Panc1 (cell line): ENCODE measurements around the gene ARHGAP8. TPM values are rescaled to one million over a fixed set of nuclear protein-coding genes. Genes with fewer than 3 reads are reported as not detected.

Source experiments
- ATAC-seq: fragments of 200-7000 bp; cut with Tn5 transposase; 2 replicates; pipeline ENCODE4 v1.9.1; 2020; ENCODE audit warnings: mild to moderate bottlenecking, moderate library complexity
- BruUV-seq: library from RNA; stranded (reverse); fragments of 400-500 nt; replicated peaks from 2 replicates; lab custom pipeline; 2021; lab: Mats Ljungman, UMichigan
- CTCF ChIA-PET: fragments of 300-600 bp; sonication (Branson Sonifier 250); formaldehyde crosslinking; loops from one replicate; lab custom pipeline; 2022; ENCODE audit warnings: antibody characterized with exemption; lab: Charles Lee
- POLR2A ChIA-PET: fragments of 300-600 bp; sonication (Branson Sonifier 250); formaldehyde crosslinking; loops from one replicate; lab custom pipeline; 2022; ENCODE audit warnings: antibody characterized with exemption; lab: Charles Lee
- DNase-seq: peaks from one replicate; pipeline ENCODE4 v3.0.0-alpha.2; 2010; ENCODE audit warnings: low read depth, low spot score
- H3K27ac ChIP-seq: 2 replicates; pipeline ENCODE4 v1.5.1; 2011; ENCODE audit warnings: mild to moderate bottlenecking, low read length, inconsistent platforms
- H3K27me3 ChIP-seq: fragments of 200-500 bp; sonication (Bioruptor generic); 2 replicates; pipeline ENCODE4 v1.6.0; 2014; ENCODE audit warnings: low read length, inconsistent platforms; ENCODE audit not compliant: control insufficient read depth, insufficient read depth
- H3K36me3 ChIP-seq: fragments of 200-500 bp; sonication (Bioruptor generic); 2 replicates; pipeline ENCODE4 v1.5.1; 2014; ENCODE audit warnings: inconsistent platforms, mild to moderate bottlenecking, low read length, moderate library complexity; ENCODE audit not compliant: control insufficient read depth, insufficient read depth
- H3K4me1 ChIP-seq: 2 replicates; pipeline ENCODE4 v1.5.1; 2011; ENCODE audit warnings: inconsistent platforms, mild to moderate bottlenecking, low read length, moderate library complexity; ENCODE audit not compliant: control insufficient read depth, insufficient read depth
- H3K4me3 ChIP-seq, 2 experiments: 2 replicates each; pipeline ENCODE4 v1.5.1; 2011 to 2012; ENCODE audit warnings: low read depth in 2 of 2, low read length in 2 of 2, mild to moderate bottlenecking in 2 of 2, inconsistent platforms in 1 of 2, moderate library complexity in 1 of 2
- H3K9me3 ChIP-seq: fragments of 200-500 bp; sonication (Bioruptor generic); 2 replicates; pipeline ENCODE4 v1.5.1; 2014; ENCODE audit warnings: low read depth, mild to moderate bottlenecking, inconsistent platforms, low read length, moderate library complexity; ENCODE audit not compliant: control insufficient read depth, insufficient read depth
- CTCF ChIP-seq: fragments of 450-650 bp; IDR thresholded peaks from 2 replicates; pipeline ENCODE4 v1.5.1; 2017; ENCODE audit warnings: mild to moderate bottlenecking
- POLR2AphosphoS5 ChIP-seq: IDR thresholded peaks from 2 replicates; pipeline ENCODE4 v1.6.1; 2012; ENCODE audit warnings: mild to moderate bottlenecking, low read depth, low read length, moderate library complexity
- REST ChIP-seq, 2 experiments: IDR thresholded peaks; 2 replicates each; pipeline ENCODE4 v1.6.1; 2011 to 2012; ENCODE audit warnings: low read depth in 2 of 2, control low read depth in 1 of 2, low read length in 1 of 2, mild to moderate bottlenecking in 1 of 2, moderate library complexity in 1 of 2; ENCODE audit not compliant: insufficient read depth in 1 of 2
- SIN3A ChIP-seq: IDR thresholded peaks from 2 replicates; pipeline ENCODE4 v1.6.1; 2012; ENCODE audit warnings: low read depth, mild to moderate bottlenecking, low read length, moderate library complexity, borderline replicate concordance; ENCODE audit not compliant: insufficient read depth
- TCF7L2 ChIP-seq: IDR thresholded peaks from 2 replicates; pipeline ENCODE4 v1.6.1; 2011; ENCODE audit warnings: mild to moderate bottlenecking, low read depth, low read length, inconsistent platforms
- in situ Hi-C: cut with HindIII; loops from 2 replicates; pipeline ENCODE4 v1.10.0; 2016; ENCODE audit warnings: low sequenced_read_pairs, low pct_unique_long_range_greater_than_20kb
- intact Hi-C: fragments of 100-400 bp; cut with micrococcal nuclease; formaldehyde crosslinking; loops from one replicate; pipeline ENCODE4 v1.10.0; 2022; ENCODE audit not compliant: unreplicated experiment
- total RNA-seq: library from RNA; stranded (reverse); gene quantifications from one replicate; pipeline ENCODE4 v1.2.1, GENCODE V29; 2021; ENCODE audit not compliant: unreplicated experiment

The ARHGAP8 gene
- total RNA-seq, 1 experiment from 2014 or later, result 9.2 TPM

- no peak for ATAC-seq
- no peaks in the 10 kb centered on the region for H3K4me1 ChIP-seq
- intact Hi-C loops (no loop called here), in situ Hi-C loops (no loop called here)
- H3K4me3 ChIP-seq, result no peak overlapping the region
- ChIA-PET POLR2A (no interaction called here), CTCF (no interaction called here)
- no TSS peak for BruUV-seq
- H3K27me3 ChIP-seq, result no peaks in the 10 kb centered on the region
- no peak overlapping the region for H3K27ac ChIP-seq
- no peaks in the 10 kb centered on the region for H3K9me3 ChIP-seq
- H3K36me3 ChIP-seq, result no peaks in the 10 kb centered on the region
- no peak for DNase-seq
- TF ChIP-seq POLR2AphosphoS5 (no peak), SIN3A (no peak), TCF7L2 (no peak), REST (IDR thresholded peaks at IDR 0.05; ENCODE audit: insufficient read depth in 1 of 2, low read depth in 2 of 2, low read length in 1 of 2) (no peak), CTCF (no peak)
Observed at GRCh38 chr22:44730022-44730393, 22.4 kb upstream of the ARHGAP8 start.

- Histone ChIP-seq H3K27ac (no peak overlapping the region), H3K9me3 (no peaks in the 10 kb centered on the region), H3K36me3 (no peaks in the 10 kb centered on the region), H3K4me3 (no peak overlapping the region), H3K27me3 (no peaks in the 10 kb centered on the region), H3K4me1 (no peaks in the 10 kb centered on the region)
- in situ Hi-C loops (no loop called here), intact Hi-C loops (no loop called here)
- ATAC-seq (no peak), DNase-seq (no peak)
- BruUV-seq, result no TSS peak
- POLR2A ChIA-PET, result no interaction called here
- TF ChIP-seq CTCF (no peak), REST (IDR thresholded peaks at IDR 0.05; ENCODE audit: insufficient read depth in 1 of 2, low read depth in 2 of 2, low read length in 1 of 2) (no peak), POLR2AphosphoS5 (no peak), SIN3A (no peak), TCF7L2 (no peak)
- CTCF ChIA-PET, result no interaction called here
Observed at GRCh38 chr22:44730490-44731356, 21.7 kb upstream of the ARHGAP8 start.
